ENCODE measurements around the gene TTLL10. TPM values are rescaled to one million over a fixed set of nuclear protein-coding genes. Genes with fewer than 3 reads are reported as not detected.
A peak's percentile ranks its signal among the peaks of the same experiment; 100 is the strongest.

TTLL10 gene
- total RNA-seq, 2 experiments from 2014 or later, result not detected

- Mint-ChIP-seq H3K27ac (peak overlapping the region; percentile 98), H3K4me1 (ENCODE audit: low read depth) (peaks cover 31% of the 10 kb centered on the region), H3K36me3 (ENCODE audit: low read depth) (peaks cover 16% of the 10 kb centered on the region), H3K4me3 (peak overlapping the region; percentile 79), H3K9me3 (no peaks in the 10 kb centered on the region), H3K27me3 (no peaks in the 10 kb centered on the region)
- ChIA-PET POLR2A (interaction anchor here (0.7 to 3.7 kb wide), 8 partner anchors 8 to 48 kb away, joined by 3 to 18 read pairs (median 3); partner anchors contain the start of gene TNFRSF4), CTCF (interaction anchor here (1.2 to 3.7 kb wide), 3 partner anchors 13 to 143 kb away, joined by 3 to 20 read pairs (median 4); no protein-coding TSS in a partner anchor)
- TF ChIP-seq, protein P1, sequence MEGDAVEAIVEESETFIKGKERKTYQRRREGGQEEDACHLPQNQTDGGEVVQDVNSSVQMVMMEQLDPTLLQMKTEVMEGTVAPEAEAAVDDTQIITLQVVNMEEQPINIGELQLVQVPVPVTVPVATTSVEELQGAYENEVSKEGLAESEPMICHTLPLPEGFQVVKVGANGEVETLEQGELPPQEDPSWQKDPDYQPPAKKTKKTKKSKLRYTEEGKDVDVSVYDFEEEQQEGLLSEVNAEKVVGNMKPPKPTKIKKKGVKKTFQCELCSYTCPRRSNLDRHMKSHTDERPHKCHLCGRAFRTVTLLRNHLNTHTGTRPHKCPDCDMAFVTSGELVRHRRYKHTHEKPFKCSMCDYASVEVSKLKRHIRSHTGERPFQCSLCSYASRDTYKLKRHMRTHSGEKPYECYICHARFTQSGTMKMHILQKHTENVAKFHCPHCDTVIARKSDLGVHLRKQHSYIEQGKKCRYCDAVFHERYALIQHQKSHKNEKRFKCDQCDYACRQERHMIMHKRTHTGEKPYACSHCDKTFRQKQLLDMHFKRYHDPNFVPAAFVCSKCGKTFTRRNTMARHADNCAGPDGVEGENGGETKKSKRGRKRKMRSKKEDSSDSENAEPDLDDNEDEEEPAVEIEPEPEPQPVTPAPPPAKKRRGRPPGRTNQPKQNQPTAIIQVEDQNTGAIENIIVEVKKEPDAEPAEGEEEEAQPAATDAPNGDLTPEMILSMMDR (IDR thresholded peaks at IDR 0.05), result no peak
- peak; percentile 50 for DNase-seq
- no peak for ATAC-seq
- intact Hi-C loops (cut with micrococcal nuclease), result loop anchor here (10.0 kb wide), 1 partner anchor 62 kb away; no protein-coding TSS in a partner anchor
These were observed 33.4 kb downstream of the TTLL10 start for GRCh38 chr1:1206966-1207531.

DNA sequence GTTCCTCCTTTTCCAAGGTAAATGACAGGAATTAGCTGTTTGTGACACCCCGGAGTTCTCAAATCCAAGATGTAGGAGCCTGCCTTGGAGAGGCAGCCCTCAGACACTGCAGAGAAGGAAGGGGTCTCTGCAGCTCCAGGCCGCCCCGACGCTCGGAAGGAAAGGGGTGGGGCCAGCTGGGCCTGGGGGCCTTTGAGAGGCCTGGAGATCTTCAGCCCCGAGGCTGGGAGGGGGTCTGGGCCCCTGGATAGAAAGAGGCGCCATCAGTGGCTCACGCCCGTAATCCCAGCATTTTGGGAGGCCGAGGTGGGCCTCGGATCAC is 33.9 kb downstream of the TTLL10 start:
- POLR2A ChIA-PET, result interaction anchor here (0.7 to 3.7 kb wide), 9 partner anchors 8 to 51 kb away, joined by 3 to 18 read pairs (median 3); partner anchors contain the start of gene TNFRSF4
- Mint-ChIP-seq H3K9me3 (no peaks in the 10 kb centered on the region), H3K27ac (peak overlapping the region; percentile 98), H3K36me3 (ENCODE audit: low read depth) (peaks cover 18% of the 10 kb centered on the region), H3K27me3 (no peaks in the 10 kb centered on the region), H3K4me1 (ENCODE audit: low read depth) (peaks cover 31% of the 10 kb centered on the region), H3K4me3 (peak overlapping the region; percentile 79)
- TF ChIP-seq, protein P1 (IDR thresholded peaks at IDR 0.05), result no peak
- DNase-seq (no peak), ATAC-seq (no peak)
- CTCF ChIA-PET, result interaction anchor here (1.2 to 3.7 kb wide), 3 partner anchors 14 to 143 kb away, joined by 3 to 20 read pairs (median 4); no protein-coding TSS in a partner anchor
- intact Hi-C loops (cut with micrococcal nuclease), result loop anchor here (10.0 kb wide), 1 partner anchor 63 kb away; no protein-coding TSS in a partner anchor

GRCh38 chr1:1208713-1209433 is 35.2 kb downstream of the TTLL10 start:
- H3K36me3 Mint-ChIP-seq (ENCODE audit: low read depth), result peaks cover 18% of the 10 kb centered on the region
- peak; percentile 17 for ATAC-seq

GRCh38 chr1:1210726-1211540 is 37.3 kb downstream of the TTLL10 start:
- intact Hi-C loops (cut with micrococcal nuclease), result no loop called here
- POLR2A ChIA-PET, result interaction anchor here (1.0 to 1.7 kb wide), 2 partner anchors 17 to 88 kb away, joined by 3 to 4 read pairs; no protein-coding TSS in a partner anchor

More at GRCh38 chr1:1208713-1209433, 35.2 kb downstream of the TTLL10 start:
- H3K27me3 Mint-ChIP-seq, result no peaks in the 10 kb centered on the region
- DNase-seq, result peak; percentile 86
- CTCF ChIA-PET, result interaction anchor here (1.3 to 3.7 kb wide), 4 partner anchors 11 to 87 kb away, joined by 3 to 20 read pairs (median 5); no protein-coding TSS in a partner anchor
- no peaks in the 10 kb centered on the region for H3K9me3 Mint-ChIP-seq
- H3K27ac Mint-ChIP-seq, result peak overlapping the region; percentile 98
- H3K4me1 Mint-ChIP-seq (ENCODE audit: low read depth), result peaks cover 31% of the 10 kb centered on the region
- intact Hi-C loops (cut with micrococcal nuclease), result loop anchor here (10.0 kb wide), 1 partner anchor 64 kb away; no protein-coding TSS in a partner anchor
- TF ChIP-seq, protein P1 (IDR thresholded peaks at IDR 0.05), result no peak
- POLR2A ChIA-PET, result interaction anchor here (0.7 to 1.7 kb wide), 5 partner anchors 15 to 176 kb away, joined by 3 to 4 read pairs (median 4); no protein-coding TSS in a partner anchor
- H3K4me3 Mint-ChIP-seq, result peak overlapping the region; percentile 79

More at GRCh38 chr1:1210726-1211540, 37.3 kb downstream of the TTLL10 start:
- H3K4me1 Mint-ChIP-seq (ENCODE audit: low read depth), result peaks cover 46% of the 10 kb centered on the region
- ATAC-seq, result no peak
- DNase-seq, result no peak
- CTCF ChIA-PET, result interaction anchor here (2.1 kb wide), 1 partner anchor 89 kb away, joined by 6 read pairs; no protein-coding TSS in a partner anchor
- no peaks in the 10 kb centered on the region for H3K27me3 Mint-ChIP-seq
- H3K36me3 Mint-ChIP-seq (ENCODE audit: low read depth), result peaks cover 16% of the 10 kb centered on the region
- no peaks in the 10 kb centered on the region for H3K9me3 Mint-ChIP-seq
- no peak overlapping the region for H3K27ac Mint-ChIP-seq
- TF ChIP-seq, protein P1 (IDR thresholded peaks at IDR 0.05), result no peak
- H3K4me3 Mint-ChIP-seq, result peak overlapping the region; percentile 60

Measured in activated CD8-positive, alpha-beta T cell treated with anti-CD3 and anti-CD28 coated beads for 36 hours (primary cell).